LoVo (cell line): Measurements from ENCODE around the gene RGPD8.

Experiments used
- DNase-seq: peaks from one replicate; pipeline ENCODE4 v3.0.0-alpha.2; 2016; ENCODE audit warnings: low spot score

Gene RGPD8

GRCh38 chr2:112322919-112323318, 110.5 kb downstream of the RGPD8 start:
- DNase-seq = no peak

GRCh38 chr2:112321375-112322320, 111.8 kb downstream of the RGPD8 start:
- no peak for DNase-seq
